Osteoblast (primary cell): Measurements from ENCODE around the gene R3HCC1L. TPM values are rescaled to one million over a fixed set of nuclear protein-coding genes. Genes with fewer than 3 reads are reported as not detected.

Source experiments
- DNase-seq: peaks from one replicate; pipeline ENCODE4 v3.0.0; 2011; ENCODE audit warnings: low spot score, mixed read lengths; ENCODE audit not compliant: insufficient read length; ENCODE audit errors: missing footprints
- H2AFZ ChIP-seq: 2 replicates; pipeline ENCODE4 v1.6.0; 2011; ENCODE audit warnings: mild to moderate bottlenecking, low read length
- H3K27ac ChIP-seq: 2 replicates; pipeline ENCODE4 v1.5.1; 2011; ENCODE audit warnings: mild to moderate bottlenecking, low read depth, low read length, moderate library complexity
- H3K27me3 ChIP-seq: 2 replicates; pipeline ENCODE4 v1.6.0; 2012; ENCODE audit warnings: mild to moderate bottlenecking, control low read depth, inconsistent platforms, low read length, moderate library complexity; ENCODE audit not compliant: insufficient read depth
- H3K36me3 ChIP-seq: 2 replicates; pipeline ENCODE4 v1.5.1; 2011; ENCODE audit warnings: mild to moderate bottlenecking, low read length, control low read depth, moderate library complexity; ENCODE audit not compliant: insufficient read depth
- H3K4me1 ChIP-seq: 2 replicates; pipeline ENCODE4 v1.5.1; 2011; ENCODE audit warnings: mild to moderate bottlenecking, low read length, control low read depth, moderate library complexity; ENCODE audit not compliant: insufficient read depth
- H3K4me2 ChIP-seq: 2 replicates; pipeline ENCODE4 v1.6.0; 2011; ENCODE audit warnings: mild to moderate bottlenecking, low read length; ENCODE audit not compliant: insufficient read depth
- H3K4me3 ChIP-seq: fragments of 200-600 bp; sonication (generic); 3 replicates; pipeline ENCODE4 v1.5.1; 2012; ENCODE audit warnings: mild to moderate bottlenecking, low read length, inconsistent platforms; ENCODE audit not compliant: insufficient read depth
- H3K79me2 ChIP-seq: 2 replicates; pipeline ENCODE4 v1.6.0; 2012; ENCODE audit warnings: mild to moderate bottlenecking, low read length, control low read depth, inconsistent platforms; ENCODE audit not compliant: insufficient read depth
- H3K9me3 ChIP-seq: 2 replicates; pipeline ENCODE4 v1.5.1; 2011; ENCODE audit warnings: low read depth, low read length, control low read depth
- H4K20me1 ChIP-seq: 2 replicates; pipeline ENCODE4 v1.6.0; 2012; ENCODE audit warnings: mild to moderate bottlenecking, low read length, control low read depth; ENCODE audit not compliant: insufficient read depth
- CTCF ChIP-seq: IDR thresholded peaks from 2 replicates; pipeline ENCODE4 v1.5.1; 2011; ENCODE audit warnings: mild to moderate bottlenecking, low read depth, low read length, moderate library complexity; ENCODE audit errors: extremely low read depth
- total RNA-seq: library from RNA; depleted of rRNA; stranded (reverse); fragments of >200 nt; gene quantifications from 2 replicates; pipeline ENCODE4 v1.2.3, GENCODE V29; 2012

Gene R3HCC1L
- total RNA-seq, 1 donor: 15.9 TPM

GRCh38 chr10:98265403-98266378 is 131.2 kb downstream of the R3HCC1L start:
- peak overlapping the region; percentile 82 for H3K4me2 ChIP-seq
- no peaks in the 10 kb centered on the region for H3K27me3 ChIP-seq
- no peak overlapping the region for H3K27ac ChIP-seq
- H2AFZ ChIP-seq: no peak overlapping the region
- peaks cover 33% of the 10 kb centered on the region for H3K4me1 ChIP-seq
- no peaks in the 10 kb centered on the region for H3K9me3 ChIP-seq
- peaks cover 5% of the 10 kb centered on the region for H3K79me2 ChIP-seq
- peaks cover 27% of the 10 kb centered on the region for H3K36me3 ChIP-seq
- peak overlapping the region; percentile 76 for H3K4me3 ChIP-seq
- no peak for DNase-seq
- H4K20me1 ChIP-seq: peaks cover 10% of the 10 kb centered on the region
- TF ChIP-seq CTCF: no peak

- peak overlapping the region; percentile 82 for H3K4me2 ChIP-seq
Measured at GRCh38 chr10:98266647-98267046, 132.2 kb downstream of the R3HCC1L start.

GRCh38 chr10:98267069-98267893 is 132.8 kb downstream of the R3HCC1L start:
- peak overlapping the region; percentile 76 for H3K4me3 ChIP-seq
- H3K4me2 ChIP-seq: peak overlapping the region; percentile 82
- TF ChIP-seq CTCF: no peak
- no peaks in the 10 kb centered on the region for H3K9me3 ChIP-seq
- peak; percentile 95 for DNase-seq
- peak overlapping the region; percentile 52 for H3K27ac ChIP-seq
- peaks cover 14% of the 10 kb centered on the region for H3K36me3 ChIP-seq
- peaks cover 5% of the 10 kb centered on the region for H3K79me2 ChIP-seq
- no peaks in the 10 kb centered on the region for H3K27me3 ChIP-seq
- H4K20me1 ChIP-seq: peaks cover 7% of the 10 kb centered on the region
- peak overlapping the region; percentile 72 for H2AFZ ChIP-seq
- peaks cover 33% of the 10 kb centered on the region for H3K4me1 ChIP-seq

More at GRCh38 chr10:98266647-98267046, 132.2 kb downstream of the R3HCC1L start:
- Histone ChIP-seq H3K4me1 (peaks cover 33% of the 10 kb centered on the region), H3K4me3 (peak overlapping the region; percentile 76), H3K79me2 (peaks cover 5% of the 10 kb centered on the region), H4K20me1 (peaks cover 7% of the 10 kb centered on the region), H3K9me3 (no peaks in the 10 kb centered on the region), H3K27ac (no peak overlapping the region), H3K27me3 (no peaks in the 10 kb centered on the region), H3K36me3 (peaks cover 19% of the 10 kb centered on the region), H2AFZ (no peak overlapping the region)
- TF ChIP-seq CTCF: no peak
- DNase-seq: no peak
